Endothelial cell of umbilical vein (primary cell): ENCODE results near the gene ULBP3. TPM values are rescaled to one million over a fixed set of nuclear protein-coding genes. Genes with fewer than 3 reads are reported as not detected.

Source experiments
- BruUV-seq: library from RNA; stranded (reverse); fragments of 400-500 nt; replicated peaks from 2 replicates; lab custom pipeline; 2021; lab: Mats Ljungman, UMichigan
- CTCF ChIA-PET: fragments of 300-600, 350-600 bp; sonication (Branson Sonifier 250); formaldehyde crosslinking; loops from one replicate; lab custom pipeline; 2021; ENCODE audit warnings: antibody characterized with exemption, inconsistent platforms; lab: Charles Lee
- POLR2A ChIA-PET: fragments of 300-600, 350-600 bp; sonication (Branson Sonifier 250); formaldehyde crosslinking; loops from one replicate; lab custom pipeline; 2021; ENCODE audit warnings: antibody characterized with exemption, inconsistent platforms; lab: Charles Lee
- DNase-seq: peaks from one replicate; pipeline ENCODE4 v3.0.0-alpha.2; 2011; ENCODE audit warnings: low read depth, low spot score
- FAIRE-seq: peaks from 2 replicates; lab custom pipeline; 2011; peaks lifted over from hg19 to GRCh38; lab: Jason Lieb, UNC
- H2AFZ ChIP-seq: 2 replicates; pipeline ENCODE4 v1.6.0; 2012; ENCODE audit warnings: low read depth, low read length, control low read depth, inconsistent platforms
- H3K27ac ChIP-seq: 2 replicates; pipeline ENCODE4 v1.5.1; 2011; ENCODE audit warnings: low read depth, mild to moderate bottlenecking, control low read depth, low read length, moderate library complexity; ENCODE audit not compliant: insufficient read depth
- H3K27me3 ChIP-seq, 2 experiments: 2 replicates each; pipeline versions ENCODE4 v1.6.0 to v1.6.1; 2011; ENCODE audit warnings: low read length in 2 of 2, mixed read lengths in 1 of 2; ENCODE audit not compliant: control insufficient read depth in 2 of 2, insufficient read depth in 2 of 2
- H3K36me3 ChIP-seq, 2 experiments: 2 replicates in 1 of 2; 3 replicates in 1 of 2; pipeline ENCODE4 v1.5.1; 2011; ENCODE audit warnings: low read length in 2 of 2, mild to moderate bottlenecking in 1 of 2, moderate library complexity in 1 of 2; ENCODE audit not compliant: control insufficient read depth in 2 of 2, insufficient read depth in 2 of 2; ENCODE audit errors: extremely low read depth in 1 of 2
- H3K4me1 ChIP-seq: 3 replicates; pipeline ENCODE4 v1.5.1; 2011; ENCODE audit warnings: mild to moderate bottlenecking, low read length; ENCODE audit not compliant: control insufficient read depth, insufficient read depth; ENCODE audit errors: extremely low read depth
- H3K4me2 ChIP-seq: 2 replicates; pipeline ENCODE4 v1.6.1; 2011; ENCODE audit warnings: low read length, control low read depth, mixed read lengths; ENCODE audit not compliant: insufficient read depth
- H3K4me3 ChIP-seq, 3 experiments: fragments of 200-600 bp in 1 of 3; sonication (generic), shearing (Covaris generic) in 1 of 3; replicated peaks in 1 of 3; 2 replicates each; pipeline ENCODE4 v1.5.1; 2011 to 2016; ENCODE audit warnings: control low read depth in 3 of 3, low read length in 3 of 3, mild to moderate bottlenecking in 2 of 3, inconsistent platforms in 1 of 3, low read depth in 1 of 3, moderate library complexity in 1 of 3; ENCODE audit not compliant: insufficient read depth in 1 of 3
- H3K79me2 ChIP-seq: 2 replicates; pipeline ENCODE4 v1.6.0; 2012; ENCODE audit warnings: low read length, inconsistent platforms; ENCODE audit not compliant: control insufficient read depth, insufficient read depth
- H3K9ac ChIP-seq: replicated peaks from 2 replicates; pipeline ENCODE3; 2011; ENCODE audit warnings: low read length, control low read depth; ENCODE audit not compliant: insufficient read depth; ENCODE audit errors: extremely low read depth
- H3K9me1 ChIP-seq: replicated peaks from 3 replicates; pipeline ENCODE4 v1.6.0; 2011; ENCODE audit warnings: mild to moderate bottlenecking, low read length; ENCODE audit not compliant: control insufficient read depth, insufficient read depth; ENCODE audit errors: extremely low read depth
- H3K9me3 ChIP-seq: replicated peaks from 2 replicates; pipeline ENCODE4 v1.5.1; 2012; ENCODE audit warnings: low read length, inconsistent platforms; ENCODE audit not compliant: control insufficient read depth, insufficient read depth
- H4K20me1 ChIP-seq: replicated peaks from 2 replicates; pipeline ENCODE3; 2011; ENCODE audit warnings: mild to moderate bottlenecking, low read length; ENCODE audit not compliant: control insufficient read depth, insufficient read depth; ENCODE audit errors: extremely low read depth
- EZH2 ChIP-seq: IDR thresholded peaks from 2 replicates; pipeline ENCODE4 v1.6.1; 2012; ENCODE audit warnings: borderline replicate concordance, low read depth, mild to moderate bottlenecking, moderate library complexity, low read length, inconsistent platforms; ENCODE audit not compliant: severe bottlenecking
- FOS ChIP-seq: IDR thresholded peaks from 2 replicates; pipeline ENCODE4 v1.6.1; 2011; ENCODE audit warnings: mild to moderate bottlenecking, low read length, moderate library complexity, borderline replicate concordance; ENCODE audit not compliant: insufficient read depth
- GATA2 ChIP-seq: IDR thresholded peaks from 2 replicates; pipeline ENCODE4 v1.7.0; 2011; ENCODE audit warnings: low read depth, mild to moderate bottlenecking, moderate library complexity, mixed read lengths, low read length; ENCODE audit not compliant: insufficient read length, insufficient read depth
- JUN ChIP-seq: IDR thresholded peaks from 2 replicates; pipeline ENCODE4 v1.6.1; 2011; ENCODE audit warnings: borderline replicate concordance, low read depth; ENCODE audit not compliant: insufficient read length, insufficient read depth
- MYC ChIP-seq: IDR thresholded peaks from one replicate; pipeline ENCODE4 v1.6.1; 2011; ENCODE audit warnings: mild to moderate bottlenecking, low read depth, low read length
- POLR2A ChIP-seq: IDR thresholded peaks from 2 replicates; pipeline ENCODE4 v1.6.1; 2012; ENCODE audit warnings: low read depth, mild to moderate bottlenecking, control low read depth, low read length
- POLR2AphosphoS5 ChIP-seq: IDR thresholded peaks from 2 replicates; pipeline ENCODE4 v1.6.1; 2012; ENCODE audit warnings: low read depth, mild to moderate bottlenecking, control low read depth, low read length, moderate library complexity; ENCODE audit not compliant: insufficient read depth
- dilution Hi-C: fragments of 300-500 bp; cut with MboI; formaldehyde crosslinking; loops from one replicate; pipeline ENCODE4 v1.15.0; 2019; ENCODE audit warnings: low sequenced_read_pairs; ENCODE audit not compliant: extremely low pct_ligation_motif_present
- intact Hi-C: fragments of 100-400 bp; cut with micrococcal nuclease; formaldehyde crosslinking; loops from one replicate; pipeline ENCODE4 v1.10.0; 2022
- polyA plus RNA-seq, 4 experiments: library from polyadenylated mRNA; depleted of rRNA in 3 of 4; stranded (reverse) in 3 of 4; unstranded in 1 of 4; fragments of >200 nt; gene quantifications; 2 replicates each; pipeline versions ENCODE4 v1.2.1 to v1.2.3, GENCODE V29; 2011 to 2012; ENCODE audit warnings: missing spikeins in 1 of 4
- total RNA-seq: library from RNA; stranded (reverse); gene quantifications from 2 replicates; pipeline ENCODE4 v1.2.3, GENCODE V29; 2021
- TF ChIP-seq, protein P1 (sequence below): IDR thresholded peaks from 2 replicates; pipeline ENCODE4 v1.6.1; 2011; ENCODE audit not compliant: insufficient read depth, insufficient read length
- TF ChIP-seq, protein P2 (sequence below), 2 donors: IDR thresholded peaks; 1 replicate in 1 of 2; 2 replicates in 1 of 2; pipeline ENCODE4 v1.5.1; 2011; ENCODE audit warnings: low read length in 2 of 2, mild to moderate bottlenecking in 2 of 2, moderate library complexity in 2 of 2, control low read depth in 1 of 2, inconsistent platforms in 1 of 2, low read depth in 1 of 2; ENCODE audit not compliant: insufficient read depth in 1 of 2; ENCODE audit errors: extremely low read depth in 1 of 2

Gene ULBP3
- total and polyA plus RNA-seq, 2 donors (not counting 3 experiments of a cell fraction or from before 2014, with no cell fraction given) = 7.1 to 12.8 TPM

DNA sequence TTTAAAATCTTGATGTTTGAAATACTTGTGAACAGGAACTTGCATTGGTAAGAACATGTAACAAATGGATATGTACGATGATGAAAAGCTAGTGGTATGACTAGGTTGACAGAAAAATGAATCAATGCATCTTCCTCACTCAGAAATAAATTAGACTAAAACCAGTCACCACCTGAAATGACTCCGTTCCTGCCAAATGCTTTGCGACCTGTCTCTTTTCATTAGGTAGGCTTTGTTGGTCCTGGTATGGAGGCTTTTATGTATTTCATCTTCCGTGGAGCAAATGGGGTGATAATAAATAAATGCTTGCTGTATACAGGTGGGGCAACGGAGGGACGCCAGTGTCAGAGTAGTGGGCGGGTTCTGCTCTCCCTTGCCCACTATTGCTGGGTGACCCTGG lies 17.1 kb upstream of the ULBP3 start:
- ChIA-PET POLR2A (no interaction called here), CTCF (interaction anchor here (1.6 to 2.2 kb wide), 3 partner anchors 15 to 729 kb away, joined by 4 to 8 read pairs (median 7); no protein-coding TSS in a partner anchor)
- Histone ChIP-seq H3K9me3 (no peaks in the 10 kb centered on the region), H3K36me3 (no peaks in the 10 kb centered on the region), H4K20me1 (no peaks in the 10 kb centered on the region), H3K9me1 (no peaks in the 10 kb centered on the region), H2AFZ (no peak overlapping the region), H3K4me2 (no peak overlapping the region), H3K9ac (no peak overlapping the region), H3K79me2 (no peaks in the 10 kb centered on the region), H3K4me1 (no peaks in the 10 kb centered on the region), H3K27ac (no peak overlapping the region), H3K4me3 (no peak overlapping the region), H3K27me3 (peaks cover 3 to 6% of the 10 kb centered on the region in 2 experiments)
- dilution Hi-C loops (no loop called here), intact Hi-C loops (no loop called here)
- DNase-seq (no peak), FAIRE-seq (no peak)
- TF ChIP-seq, protein P1, sequence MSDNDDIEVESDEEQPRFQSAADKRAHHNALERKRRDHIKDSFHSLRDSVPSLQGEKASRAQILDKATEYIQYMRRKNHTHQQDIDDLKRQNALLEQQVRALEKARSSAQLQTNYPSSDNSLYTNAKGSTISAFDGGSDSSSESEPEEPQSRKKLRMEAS = no peak
- TF ChIP-seq, protein P2, sequence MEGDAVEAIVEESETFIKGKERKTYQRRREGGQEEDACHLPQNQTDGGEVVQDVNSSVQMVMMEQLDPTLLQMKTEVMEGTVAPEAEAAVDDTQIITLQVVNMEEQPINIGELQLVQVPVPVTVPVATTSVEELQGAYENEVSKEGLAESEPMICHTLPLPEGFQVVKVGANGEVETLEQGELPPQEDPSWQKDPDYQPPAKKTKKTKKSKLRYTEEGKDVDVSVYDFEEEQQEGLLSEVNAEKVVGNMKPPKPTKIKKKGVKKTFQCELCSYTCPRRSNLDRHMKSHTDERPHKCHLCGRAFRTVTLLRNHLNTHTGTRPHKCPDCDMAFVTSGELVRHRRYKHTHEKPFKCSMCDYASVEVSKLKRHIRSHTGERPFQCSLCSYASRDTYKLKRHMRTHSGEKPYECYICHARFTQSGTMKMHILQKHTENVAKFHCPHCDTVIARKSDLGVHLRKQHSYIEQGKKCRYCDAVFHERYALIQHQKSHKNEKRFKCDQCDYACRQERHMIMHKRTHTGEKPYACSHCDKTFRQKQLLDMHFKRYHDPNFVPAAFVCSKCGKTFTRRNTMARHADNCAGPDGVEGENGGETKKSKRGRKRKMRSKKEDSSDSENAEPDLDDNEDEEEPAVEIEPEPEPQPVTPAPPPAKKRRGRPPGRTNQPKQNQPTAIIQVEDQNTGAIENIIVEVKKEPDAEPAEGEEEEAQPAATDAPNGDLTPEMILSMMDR (IDR thresholded peaks at IDR 0.05; ENCODE audit: extremely low read depth in 1 of 2, insufficient read depth in 1 of 2, low read depth in 1 of 2, low read length in 2 of 2) = no peak
- no peak for TF ChIP-seq GATA2
- no peak for TF ChIP-seq FOS
- BruUV-seq = no TSS peak

DNA sequence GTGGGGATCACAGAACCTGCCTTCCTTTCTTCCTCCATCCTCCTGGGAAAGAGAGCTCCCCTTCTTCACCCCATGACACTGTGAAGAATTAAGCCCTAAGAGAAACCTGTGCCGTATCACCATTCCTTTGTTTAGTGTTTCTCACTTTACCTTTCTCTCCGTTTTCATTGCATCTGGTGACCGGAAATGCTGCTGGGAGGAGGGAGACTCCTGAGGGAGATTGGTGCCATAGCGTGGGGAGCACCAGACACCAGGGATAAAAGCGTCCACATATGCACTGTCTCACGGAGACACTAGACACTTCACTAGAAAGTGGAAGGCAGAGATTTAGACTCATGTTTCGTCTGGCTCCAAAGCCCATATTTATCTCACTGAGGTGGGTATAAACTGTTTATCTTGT lies 15.5 kb upstream of the ULBP3 start:
- Histone ChIP-seq H2AFZ (no peak overlapping the region), H3K9me3 (no peaks in the 10 kb centered on the region), H3K4me1 (no peaks in the 10 kb centered on the region), H3K4me3 (no peak overlapping the region), H3K4me2 (no peak overlapping the region), H3K36me3 (no peaks in the 10 kb centered on the region), H3K27me3 (peaks cover 0 to 4% of the 10 kb centered on the region in 2 experiments), H4K20me1 (no peaks in the 10 kb centered on the region), H3K27ac (no peak overlapping the region), H3K79me2 (no peaks in the 10 kb centered on the region), H3K9ac (no peak overlapping the region), H3K9me1 (no peaks in the 10 kb centered on the region)
- CTCF ChIA-PET = interaction anchor here (1.0 kb wide), 1 partner anchor 13 kb away, joined by 3 read pairs; no protein-coding TSS in a partner anchor
- TF ChIP-seq POLR2A (no peak), MYC (no peak), JUN (no peak), EZH2 (no peak), FOS (no peak), POLR2AphosphoS5 (no peak), GATA2 (no peak)
- TF ChIP-seq, protein P2 (IDR thresholded peaks at IDR 0.05; ENCODE audit: extremely low read depth in 1 of 2, insufficient read depth in 1 of 2, low read depth in 1 of 2, low read length in 2 of 2) = no peak
- TF ChIP-seq, protein P1 = no peak
- intact Hi-C loops = no loop called here
- DNase-seq (no peak), FAIRE-seq (no peak)
- POLR2A ChIA-PET = no interaction called here
- dilution Hi-C loops = no loop called here
- BruUV-seq = no TSS peak
